GM20431 (cell line): Measurements from ENCODE around the gene CLIP4.

Experiments
- in situ Hi-C: fragments of 300-500 bp; cut with MseI, MboI; formaldehyde crosslinking; loops from one replicate; pipeline ENCODE4 v1.15.0; 2020; ENCODE audit warnings: low sequenced_read_pairs; ENCODE audit not compliant: unreplicated experiment

The CLIP4 gene

DNA sequence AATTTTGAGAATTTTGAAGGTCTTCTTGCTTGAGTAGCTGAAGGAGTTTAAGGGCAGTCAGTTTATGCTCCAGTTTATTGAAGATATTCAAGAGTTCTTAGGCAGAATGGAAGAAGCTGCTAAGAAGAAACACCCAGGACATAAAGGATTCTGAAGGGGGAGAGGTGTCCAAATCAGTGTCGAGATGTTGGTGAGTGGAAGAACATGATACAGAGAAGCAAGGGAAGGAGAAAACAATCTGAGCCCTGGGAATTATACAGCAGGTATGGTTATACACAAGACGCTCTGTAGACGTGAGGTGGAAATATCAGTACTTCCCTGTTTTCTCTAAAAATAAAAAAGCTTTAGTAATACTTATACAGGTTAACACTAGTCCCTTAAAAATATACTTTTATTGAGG, 60.1 kb downstream of the CLIP4 start:
- in situ Hi-C loops, result no loop called here

- in situ Hi-C loops, result no loop called here
Observed at GRCh38 chr2:29182334-29182733, 67.1 kb downstream of the CLIP4 start.

DNA sequence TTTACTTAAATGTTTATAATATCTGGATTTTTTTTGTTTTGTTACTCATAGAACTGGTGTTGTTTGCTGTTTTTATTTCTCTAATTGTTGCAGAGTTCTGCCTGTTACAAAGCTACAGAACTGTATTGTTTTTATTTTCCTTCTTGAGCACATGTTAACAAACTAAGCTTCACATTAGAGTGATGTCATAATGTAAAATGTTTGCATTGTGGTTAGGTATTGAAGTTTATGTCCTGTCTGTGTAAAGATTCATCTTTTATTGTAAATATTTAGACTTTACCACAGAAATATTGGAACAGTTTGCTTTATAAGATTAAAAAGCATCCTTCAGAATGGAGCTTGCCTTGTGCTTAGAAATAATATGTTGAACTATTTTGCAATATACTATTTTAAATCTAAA, 67.7 kb downstream of the CLIP4 start:
- in situ Hi-C loops, result no loop called here

GRCh38 chr2:29184531-29184930, 69.3 kb downstream of the CLIP4 start:
- in situ Hi-C loops, result no loop called here

GRCh38 chr2:29186817-29187216, 71.6 kb downstream of the CLIP4 start:
- in situ Hi-C loops, result no loop called here

DNA sequence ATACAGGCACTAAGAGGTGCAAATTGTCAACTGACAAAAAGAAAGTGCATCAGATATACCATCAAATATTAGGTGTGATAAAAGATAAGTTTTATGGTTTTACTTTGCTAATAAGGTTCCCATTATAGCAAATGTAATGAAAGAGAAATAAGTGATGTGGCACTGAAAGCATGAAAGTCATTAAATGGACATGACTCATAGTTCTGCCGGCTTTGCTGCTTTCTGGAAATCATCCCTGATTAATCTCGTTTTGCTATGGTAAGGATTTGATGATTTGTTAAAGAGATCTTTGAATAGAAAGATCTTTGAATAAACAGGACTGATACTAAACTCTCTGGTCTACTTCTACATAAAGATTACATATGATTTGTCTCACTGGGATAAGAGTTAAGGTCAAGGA, 72.7 kb downstream of the CLIP4 start:
- in situ Hi-C loops, result no loop called here

GRCh38 chr2:29189052-29189451, 73.8 kb downstream of the CLIP4 start:
- in situ Hi-C loops, result no loop called here

GRCh38 chr2:29191817-29192216, 76.6 kb downstream of the CLIP4 start:
- in situ Hi-C loops, result loop anchor here (10.0 kb wide), 1 partner anchor 227 kb away; no protein-coding TSS in a partner anchor

GRCh38 chr2:29192526-29192925, 77.3 kb downstream of the CLIP4 start:
- in situ Hi-C loops, result loop anchor here (10.0 kb wide), 1 partner anchor 228 kb away; no protein-coding TSS in a partner anchor

- in situ Hi-C loops, result loop anchor here (10.0 kb wide), 1 partner anchor 228 kb away; no protein-coding TSS in a partner anchor
Observed at GRCh38 chr2:29193111-29193510, 77.9 kb downstream of the CLIP4 start.

- in situ Hi-C loops, result loop anchor here (10.0 kb wide), 1 partner anchor 229 kb away; no protein-coding TSS in a partner anchor
Observed at GRCh38 chr2:29193681-29194080, 78.5 kb downstream of the CLIP4 start.

- in situ Hi-C loops, result loop anchor here (10.0 kb wide), 1 partner anchor 231 kb away; no protein-coding TSS in a partner anchor
Observed at GRCh38 chr2:29195796-29196195, 80.6 kb downstream of the CLIP4 start.

GRCh38 chr2:29196792-29197788, 81.9 kb downstream of the CLIP4 start:
- in situ Hi-C loops, result loop anchor here (10.0 kb wide), 1 partner anchor 232 kb away; no protein-coding TSS in a partner anchor

- in situ Hi-C loops, result no loop called here
Observed at GRCh38 chr2:29201979-29202378, 86.8 kb downstream of the CLIP4 start.

DNA sequence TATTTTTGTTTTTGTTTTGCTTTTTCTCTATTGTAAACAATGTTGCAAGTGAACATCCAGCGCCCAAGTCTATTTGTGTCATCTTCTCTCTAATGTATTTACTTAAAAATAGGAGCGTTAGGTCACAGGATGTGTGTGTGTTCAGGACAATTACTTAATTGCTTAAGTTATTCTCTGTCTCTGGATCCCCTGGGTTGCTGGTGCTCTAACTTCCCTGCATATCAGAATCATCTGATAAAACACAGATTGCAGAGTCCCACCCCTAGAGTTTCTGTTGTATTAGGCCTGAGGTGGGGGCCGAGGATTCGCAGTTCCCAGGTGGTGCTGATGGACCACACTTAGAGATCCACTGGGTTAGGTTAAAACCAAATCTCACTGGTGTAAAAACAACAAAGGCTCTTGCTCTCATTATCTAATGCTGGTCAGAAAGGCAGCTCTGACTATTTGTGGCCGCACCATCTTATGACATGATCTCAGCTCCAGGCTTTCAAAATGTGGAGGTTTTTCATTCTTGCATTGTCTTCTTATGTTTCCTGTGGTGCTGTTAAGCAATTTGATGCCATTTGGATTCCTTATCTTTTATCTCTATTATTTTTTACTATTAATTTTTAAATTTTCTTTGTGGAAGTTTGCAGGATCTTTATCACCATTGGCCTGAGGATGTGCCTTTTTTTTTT, 87.7 kb downstream of the CLIP4 start:
- in situ Hi-C loops, result no loop called here

DNA sequence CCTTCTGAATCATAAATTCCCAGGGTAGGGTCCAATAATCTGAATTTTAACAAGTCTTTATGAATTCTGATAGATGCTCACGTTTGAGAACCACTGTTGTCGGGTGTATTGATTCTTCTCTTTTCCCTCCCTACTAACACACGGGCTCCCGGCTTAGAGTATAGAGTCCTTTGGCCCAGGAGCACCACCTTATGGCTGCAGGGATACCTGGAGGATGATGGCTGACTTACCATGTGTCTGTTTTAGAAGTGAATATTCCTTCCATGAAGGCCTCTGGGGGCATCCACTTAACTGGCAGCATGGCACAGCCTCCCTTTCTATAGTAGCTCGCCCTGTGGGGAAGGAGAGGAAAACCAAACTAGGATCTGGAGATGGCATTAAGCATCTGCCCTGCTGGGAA, 91.7 kb downstream of the CLIP4 start:
- in situ Hi-C loops, result no loop called here

GRCh38 chr2:29207352-29208148, 92.3 kb downstream of the CLIP4 start:
- in situ Hi-C loops, result no loop called here

DNA sequence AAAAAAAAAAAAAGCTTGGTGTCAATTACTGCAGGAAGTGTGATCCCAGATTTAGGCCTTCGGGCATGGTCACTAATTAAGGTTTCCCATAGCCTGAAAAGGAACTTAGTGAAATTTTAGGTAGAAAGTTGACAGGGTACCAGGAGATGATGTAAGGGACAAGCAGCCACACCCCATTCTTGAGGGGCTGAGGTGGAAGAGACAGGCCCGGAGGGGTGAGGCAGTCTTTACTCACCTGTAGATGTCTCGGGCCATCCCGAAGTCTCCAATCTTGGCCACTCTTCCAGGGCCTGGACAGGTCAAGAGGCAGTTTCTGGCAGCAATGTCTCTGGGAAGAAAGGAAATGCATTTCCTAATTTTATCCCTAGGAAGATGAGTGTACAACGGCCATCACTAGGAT, 94.3 kb downstream of the CLIP4 start:
- in situ Hi-C loops, result no loop called here

DNA sequence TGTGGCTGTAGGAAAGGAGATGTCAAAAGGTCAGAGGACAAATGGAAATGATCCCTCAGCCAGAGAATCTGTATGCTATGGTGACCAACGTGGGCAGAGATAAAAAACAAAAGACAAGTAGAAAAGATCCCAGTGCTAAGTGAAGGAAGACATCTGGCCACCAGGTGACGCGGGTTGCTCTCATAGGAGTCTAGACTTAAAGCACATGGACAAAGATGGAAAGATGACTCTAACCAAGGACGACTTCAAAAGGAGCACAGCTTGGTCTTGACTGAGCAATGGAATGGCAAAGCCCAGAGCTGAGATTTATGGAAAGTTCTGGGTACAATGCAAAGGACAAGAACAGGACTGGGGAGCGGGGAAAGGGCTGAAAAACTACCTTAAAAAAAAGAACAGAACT, 96.8 kb downstream of the CLIP4 start:
- in situ Hi-C loops, result no loop called here

DNA sequence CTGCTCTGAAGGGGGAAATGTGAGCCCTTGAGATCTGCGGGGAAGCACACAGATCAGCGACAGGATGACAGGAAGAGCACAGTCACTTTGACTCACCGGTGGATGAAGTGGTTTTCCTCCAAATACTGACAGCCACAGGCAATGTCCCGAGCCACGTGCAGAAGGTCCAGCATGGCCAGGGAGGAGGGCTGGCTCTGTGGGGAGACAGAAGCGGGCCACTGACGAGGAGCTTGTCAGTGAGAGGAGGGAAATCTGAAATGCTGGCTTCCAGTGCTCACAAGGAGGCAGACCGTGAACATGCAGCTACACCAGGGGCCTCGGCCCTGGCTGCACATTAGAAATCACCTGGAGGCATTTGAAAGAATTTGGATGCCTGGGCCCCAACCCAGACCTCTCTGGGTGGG, 98.7 kb downstream of the CLIP4 start:
- in situ Hi-C loops, result no loop called here
